GM18499 (cell line): ENCODE results near the gene MMP12.
"Not testable (repeated sequence)": the region's sequence is repeated elsewhere in the genome, so short reads cannot be mapped to it uniquely, and the experiment has no call there.

Source experiments
- ATAC-seq: cut with Tn5 transposase; IDR thresholded peaks from one replicate; pipeline ENCODE4 v1.9.1; 2021; ENCODE audit warnings: moderate number of reproducible peaks; ENCODE audit not compliant: insufficient read depth, unreplicated experiment

MMP12 gene

GRCh38 chr11:102874852-102875251 is at the start of gene MMP12:
MMP12 (minus strand) TSS chr11:102874982; CDS start chr11:102874937, 45 bp downstream.
- ATAC-seq, result no peak

GRCh38 chr11:102921587-102922220 is 46.9 kb upstream of the MMP12 start:
- ATAC-seq, result no peak

DNA sequence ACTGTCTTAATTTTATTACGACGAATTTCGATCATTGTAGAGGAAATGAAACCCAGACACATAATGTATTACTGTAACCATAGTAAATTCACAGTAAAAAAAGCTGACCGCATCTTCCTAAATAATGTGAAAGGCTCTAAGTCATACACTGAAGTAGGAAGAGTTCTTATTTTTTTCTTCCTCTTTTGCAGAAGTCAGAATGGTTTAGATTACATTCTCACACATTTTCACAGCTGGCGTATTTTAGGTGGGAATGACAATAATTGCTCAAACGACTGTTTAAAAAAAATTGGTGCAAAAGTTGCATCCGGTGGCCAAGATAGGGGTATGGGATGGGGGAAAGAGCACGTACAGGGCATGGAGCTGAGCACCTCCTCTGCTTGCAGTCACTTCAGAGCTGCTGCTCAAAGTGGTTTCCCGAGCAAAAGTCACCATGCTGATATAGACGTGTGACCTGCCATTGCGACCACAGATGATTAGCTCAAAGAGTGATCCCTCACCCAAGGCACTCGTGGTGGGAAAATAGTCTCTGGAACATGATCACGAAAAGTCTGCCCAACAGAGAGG is 45.4 kb upstream of the MMP12 start:
- peak; percentile 87 for ATAC-seq

DNA sequence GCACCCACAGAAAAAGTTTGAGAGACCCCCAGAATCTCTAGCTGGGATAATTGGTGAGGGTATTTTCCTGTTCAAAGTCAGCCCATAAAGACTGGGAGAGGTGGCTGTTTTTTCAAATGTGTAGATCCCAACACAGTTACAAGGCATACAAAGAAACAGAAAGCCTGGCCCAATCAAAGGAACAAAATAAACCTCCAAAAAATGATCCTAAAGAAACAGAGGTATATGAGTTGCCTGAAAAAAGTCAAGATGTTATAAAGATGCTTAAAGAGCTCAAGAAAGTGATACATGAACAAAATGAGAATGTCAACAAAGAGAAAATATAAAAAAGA is 40.2 kb upstream of the MMP12 start:
- ATAC-seq, result no peak

GRCh38 chr11:102914238-102915043 is 39.7 kb upstream of the MMP12 start:
- no peak for ATAC-seq

- no peak for ATAC-seq
These were observed 37.7 kb upstream of the MMP12 start for GRCh38 chr11:102912482-102912830.

DNA sequence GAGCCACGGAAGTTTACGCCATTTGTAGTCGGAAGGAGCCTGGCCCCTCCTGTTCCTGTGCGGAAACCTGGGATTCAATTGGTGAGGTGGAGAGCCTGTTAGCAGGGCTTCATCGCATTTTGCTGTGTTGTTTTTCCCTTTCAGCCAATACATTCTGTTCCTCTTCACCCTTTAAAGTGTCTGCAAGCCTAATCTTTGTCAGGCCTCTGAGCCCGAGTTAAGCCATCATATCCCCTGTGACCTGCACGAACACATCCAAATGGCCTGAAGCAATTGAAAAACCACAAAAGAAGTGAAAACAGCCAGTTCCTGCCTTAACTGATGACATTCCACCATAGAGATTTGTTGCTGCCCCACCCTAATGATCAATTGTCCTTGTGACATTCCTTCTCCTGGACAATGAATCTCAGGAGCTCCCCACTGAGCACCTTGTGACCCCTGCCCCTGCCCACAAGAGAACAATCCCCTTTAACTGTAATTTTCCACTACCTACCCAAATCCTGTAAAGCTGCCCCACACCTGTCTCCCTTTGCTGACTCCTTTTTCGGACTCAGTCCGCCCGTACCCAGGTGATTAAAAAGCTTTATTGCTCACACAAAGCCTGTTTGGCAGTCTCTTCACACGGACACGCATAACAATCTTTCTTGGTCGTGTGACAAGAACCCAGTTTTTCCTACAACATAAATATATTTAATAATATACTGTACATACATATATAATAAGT is 37.1 kb upstream of the MMP12 start:
- no peak for ATAC-seq

DNA sequence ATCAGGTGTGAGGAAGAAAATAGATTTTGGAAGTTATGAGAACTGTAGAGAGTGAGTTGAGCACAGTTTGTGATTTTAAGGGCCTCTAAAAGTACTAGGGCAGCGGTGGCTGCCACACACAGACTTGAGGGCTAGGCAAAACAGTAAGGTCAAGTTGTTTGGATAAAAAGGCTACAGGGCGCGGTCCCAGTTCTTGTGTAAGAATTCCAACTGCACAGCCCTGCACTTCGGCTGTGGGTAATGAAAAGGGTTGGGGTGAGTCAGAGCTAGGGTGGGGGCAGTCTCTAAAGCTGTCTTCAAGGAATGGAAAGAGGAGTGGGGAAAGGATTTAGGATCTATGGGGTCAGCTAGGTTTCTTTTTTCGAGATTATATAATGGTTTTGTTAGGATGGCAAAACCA is 31.1 kb upstream of the MMP12 start:
- not testable (repeated sequence) for ATAC-seq

GRCh38 chr11:102903895-102904294 is 29.1 kb upstream of the MMP12 start:
- ATAC-seq, result not testable (repeated sequence)

DNA sequence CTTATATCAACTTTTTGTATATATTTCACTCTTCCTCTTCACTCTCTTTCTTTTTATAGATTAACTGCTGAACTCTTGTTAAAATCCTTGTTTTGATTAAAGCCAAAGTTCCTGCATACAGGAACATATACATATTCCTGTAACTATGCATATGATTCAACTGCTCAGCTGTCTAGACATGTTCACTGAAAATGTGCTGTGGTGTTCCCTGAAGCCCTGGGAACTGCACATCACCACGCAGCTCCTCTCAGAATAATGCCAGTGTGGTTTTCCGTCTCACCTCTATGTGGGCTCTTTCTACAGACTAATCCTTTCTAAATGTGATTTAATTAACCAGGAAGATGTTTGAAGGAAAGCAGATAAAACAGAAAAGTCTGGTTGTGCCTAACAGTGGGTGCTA is 25.6 kb upstream of the MMP12 start:
- no peak for ATAC-seq

GRCh38 chr11:102891736-102892135 is 17.0 kb upstream of the MMP12 start:
- no peak for ATAC-seq

- ATAC-seq, result no peak
These were observed 12.2 kb upstream of the MMP12 start for GRCh38 chr11:102886999-102887398.

DNA sequence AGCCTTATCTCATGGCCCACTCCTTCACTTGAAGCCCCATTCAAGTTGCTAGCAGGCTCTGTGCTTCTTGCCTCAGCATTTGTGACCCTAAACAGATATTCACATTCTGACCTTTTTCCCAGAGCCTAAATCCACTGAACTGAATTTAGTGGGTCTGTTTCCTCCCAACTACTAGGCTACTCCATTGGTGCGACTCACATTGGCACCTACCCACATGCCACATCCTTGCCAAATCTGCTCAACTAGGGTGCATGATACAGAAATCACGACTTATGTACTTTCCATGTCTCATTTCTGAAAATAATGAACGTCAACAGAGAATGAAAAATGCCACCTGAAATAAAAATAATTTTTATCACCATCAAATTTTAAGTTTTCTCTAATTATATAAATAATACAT is 8.4 kb upstream of the MMP12 start:
- ATAC-seq, result no peak

DNA sequence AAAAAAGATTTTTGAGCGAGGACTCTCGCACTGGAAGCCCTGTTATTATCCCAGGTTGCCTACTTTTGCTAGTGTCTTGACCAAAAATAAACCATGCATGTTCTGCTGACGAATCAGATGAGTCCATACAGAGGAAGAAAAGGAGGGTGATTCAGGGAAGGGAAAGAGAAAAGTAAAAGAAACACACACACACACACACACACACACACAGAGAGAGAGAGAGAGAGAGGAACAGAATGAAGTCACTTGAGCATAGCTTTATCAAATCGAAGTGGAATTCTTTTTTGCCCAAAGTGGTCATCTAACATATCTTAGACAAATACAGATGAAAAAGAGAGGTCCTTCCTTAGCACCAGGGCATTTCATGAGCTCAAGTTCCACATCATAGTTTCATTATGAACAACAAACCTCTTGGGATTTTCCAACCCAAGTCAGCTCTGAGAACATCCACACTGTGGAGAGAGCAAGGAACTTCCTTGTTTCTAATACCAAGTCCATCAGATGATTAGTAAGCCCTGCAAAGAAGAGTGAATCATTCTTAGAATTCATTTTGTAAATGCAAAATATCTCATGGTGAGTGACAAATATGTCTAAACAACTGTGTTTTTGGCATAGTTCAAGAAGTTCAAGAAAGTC is 7.7 kb upstream of the MMP12 start:
- ATAC-seq, result peak; percentile 75

DNA sequence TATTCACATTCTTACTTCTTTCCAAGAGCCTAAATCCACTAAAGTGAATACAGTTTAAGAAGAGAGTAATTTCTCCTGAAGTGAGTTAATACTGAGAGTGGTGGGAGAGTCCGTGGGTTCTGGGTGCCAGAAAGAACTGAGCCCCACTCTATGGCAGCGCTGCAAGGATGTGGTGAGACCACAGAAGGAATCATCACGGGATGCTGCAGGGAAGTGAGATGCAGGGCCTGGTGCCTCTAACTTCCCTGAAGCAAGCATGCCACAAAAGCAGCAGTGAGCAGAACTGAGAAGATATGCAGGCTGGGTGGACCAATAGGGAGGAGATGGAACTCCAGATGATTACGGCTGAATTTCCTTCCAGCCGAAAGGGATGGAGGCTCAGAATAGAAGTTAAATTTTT is 5.0 kb upstream of the MMP12 start:
- ATAC-seq, result no peak

DNA sequence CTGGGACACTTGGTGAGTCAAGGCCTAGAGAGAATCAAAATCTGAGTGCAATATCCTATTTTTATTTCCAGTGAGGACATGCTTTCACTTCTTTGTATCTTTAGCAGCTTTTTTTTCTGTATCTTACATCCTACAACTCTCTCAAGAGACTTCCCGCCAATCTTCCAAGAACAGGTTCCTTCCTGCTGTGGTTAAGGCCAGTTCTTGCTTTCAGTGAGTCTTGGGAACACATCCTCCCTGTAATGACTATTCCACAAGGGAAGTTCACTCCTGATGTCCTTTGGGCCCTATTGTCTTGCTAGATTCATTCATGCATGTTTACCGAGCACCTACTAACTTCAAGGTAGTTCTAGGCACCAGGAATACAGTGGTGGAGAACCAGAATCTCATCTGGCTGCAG is 3.8 kb upstream of the MMP12 start:
- no peak for ATAC-seq

- not testable (repeated sequence) for ATAC-seq
These were observed 5.3 kb downstream of the MMP12 start for GRCh38 chr11:102869354-102869964.

DNA sequence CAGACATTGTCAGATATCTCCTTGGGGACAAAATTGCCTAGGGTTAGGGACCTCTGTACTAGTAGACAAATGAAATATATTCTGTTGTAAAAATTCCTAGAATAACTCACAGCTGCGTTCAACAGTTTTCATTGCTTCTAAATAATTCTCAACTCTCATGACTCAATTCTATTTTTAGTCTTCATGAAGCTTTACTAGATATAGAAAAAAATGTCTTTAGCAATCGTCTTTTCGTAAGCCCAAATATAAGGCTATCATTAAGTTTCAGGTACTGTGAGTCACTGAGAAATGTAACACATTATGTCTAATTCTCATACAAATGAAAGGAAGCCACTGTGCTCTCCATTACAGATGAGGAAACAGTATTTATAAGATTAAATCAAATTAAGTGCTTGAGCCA is 6.4 kb downstream of the MMP12 start:
- no peak for ATAC-seq

DNA sequence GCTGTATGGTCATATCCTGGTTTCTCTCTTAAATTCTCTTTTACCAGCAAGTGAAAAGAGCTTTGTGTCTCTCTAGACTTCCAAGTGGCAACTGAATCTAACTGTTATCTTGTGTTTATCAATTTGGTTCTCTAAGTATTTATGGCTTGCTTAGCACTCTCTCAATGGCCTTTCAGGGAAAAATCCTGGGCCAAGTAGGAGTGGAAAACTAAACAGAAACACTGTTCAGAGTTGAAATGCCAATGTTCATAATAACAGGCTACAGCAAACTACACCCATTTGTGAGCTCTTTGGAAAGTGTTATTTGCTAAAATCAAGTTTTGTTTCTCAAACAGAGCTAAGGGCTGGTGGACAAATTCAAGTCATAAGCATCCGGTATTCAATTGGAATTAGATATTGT is 10.1 kb downstream of the MMP12 start:
- no peak for ATAC-seq

DNA sequence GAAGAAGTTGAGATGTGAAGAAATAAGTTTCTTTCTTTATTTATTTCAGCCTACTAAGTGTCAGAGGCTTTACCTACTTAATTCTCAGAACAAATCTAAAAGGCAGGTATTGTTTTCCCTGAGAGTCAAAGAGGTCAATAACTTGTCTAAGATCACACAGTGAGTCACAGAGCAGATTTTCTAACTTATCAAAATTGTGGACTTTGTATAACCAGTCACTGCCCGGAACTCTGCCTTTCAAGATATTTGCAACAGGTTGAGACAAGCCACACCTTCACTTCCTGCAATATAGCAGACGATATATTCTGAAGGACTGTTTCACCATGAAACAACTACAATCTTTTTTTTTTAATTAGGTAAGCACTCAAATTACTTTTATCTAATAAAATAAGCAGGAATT is 20.8 kb downstream of the MMP12 start:
- no peak for ATAC-seq
